GM19238 (cell line): ENCODE data around the gene ETF1.
"Not testable (repeated sequence)": the region's sequence is repeated elsewhere in the genome, so short reads cannot be mapped to it uniquely, and the experiment has no call there.

Experiments used
- DNase-seq: peaks from one replicate; pipeline ENCODE4 v3.0.0; 2011; ENCODE audit warnings: low spot score; ENCODE audit not compliant: insufficient read length

ETF1 gene

DNA sequence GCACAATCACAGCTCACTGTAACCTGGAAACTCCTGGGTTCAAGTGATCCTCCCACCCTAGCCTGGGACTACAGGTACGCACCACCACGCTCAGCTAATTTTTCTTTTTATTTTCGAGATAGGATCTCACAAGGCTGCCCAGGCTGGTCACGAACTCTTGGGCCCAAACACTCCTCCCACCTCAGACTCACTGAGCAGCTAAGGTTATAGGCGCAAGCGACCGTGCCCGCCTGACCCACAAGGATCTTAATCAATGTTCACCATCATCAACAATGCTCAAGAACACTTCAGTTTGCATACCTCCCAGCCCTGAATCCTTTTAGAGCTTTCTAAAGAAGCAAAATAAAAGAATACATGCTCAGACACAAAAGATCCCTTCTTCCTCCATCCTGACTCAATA lies 13.2 kb downstream of the ETF1 start:
- DNase-seq: no peak

GRCh38 chr5:138528744-138529469 lies 14.1 kb downstream of the ETF1 start:
- DNase-seq: no peak

DNA sequence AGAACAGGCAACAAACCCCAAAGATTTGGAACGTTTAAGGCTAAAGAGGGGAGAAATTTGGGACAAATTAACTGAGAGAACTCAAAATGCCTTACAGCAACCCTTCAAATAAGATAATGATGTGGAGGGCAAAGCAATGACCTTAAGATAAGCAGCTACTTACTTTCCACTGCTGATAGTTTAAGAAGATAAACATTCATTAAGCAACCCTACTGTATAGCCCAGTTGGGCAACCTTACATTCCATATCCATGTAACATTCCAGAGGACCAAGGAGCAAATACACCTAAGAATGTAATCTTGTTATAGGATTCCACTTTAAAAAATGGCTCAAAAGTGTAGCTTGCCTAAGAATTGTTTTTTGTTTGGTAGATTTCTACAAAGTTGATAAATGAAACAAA lies 14.8 kb downstream of the ETF1 start:
- DNase-seq: no peak

GRCh38 chr5:138527170-138527569 lies 15.9 kb downstream of the ETF1 start:
- DNase-seq: no peak

GRCh38 chr5:138523406-138523805 lies 19.6 kb downstream of the ETF1 start:
- DNase-seq: no peak

GRCh38 chr5:138520971-138521370 lies 22.1 kb downstream of the ETF1 start:
- no peak for DNase-seq

DNA sequence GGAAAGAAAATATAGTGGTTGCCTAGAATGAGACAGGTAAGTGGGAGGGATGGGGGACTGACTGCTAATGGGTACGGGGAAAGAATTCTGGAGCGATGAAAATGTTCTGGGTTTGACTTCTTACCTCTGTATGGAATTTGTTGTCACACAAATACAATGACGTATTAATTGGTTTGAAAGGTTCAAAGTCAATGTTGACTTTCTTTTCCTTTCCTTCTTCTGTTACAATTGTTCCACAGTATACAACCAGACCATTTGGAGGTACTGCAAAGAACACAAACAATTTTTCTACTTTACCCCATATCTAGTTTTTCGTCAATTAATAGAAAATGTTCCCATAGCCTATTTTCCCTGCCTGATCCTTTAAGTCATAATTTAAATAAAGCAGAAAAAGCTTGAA lies 25.6 kb downstream of the ETF1 start:
- DNase-seq: no peak

DNA sequence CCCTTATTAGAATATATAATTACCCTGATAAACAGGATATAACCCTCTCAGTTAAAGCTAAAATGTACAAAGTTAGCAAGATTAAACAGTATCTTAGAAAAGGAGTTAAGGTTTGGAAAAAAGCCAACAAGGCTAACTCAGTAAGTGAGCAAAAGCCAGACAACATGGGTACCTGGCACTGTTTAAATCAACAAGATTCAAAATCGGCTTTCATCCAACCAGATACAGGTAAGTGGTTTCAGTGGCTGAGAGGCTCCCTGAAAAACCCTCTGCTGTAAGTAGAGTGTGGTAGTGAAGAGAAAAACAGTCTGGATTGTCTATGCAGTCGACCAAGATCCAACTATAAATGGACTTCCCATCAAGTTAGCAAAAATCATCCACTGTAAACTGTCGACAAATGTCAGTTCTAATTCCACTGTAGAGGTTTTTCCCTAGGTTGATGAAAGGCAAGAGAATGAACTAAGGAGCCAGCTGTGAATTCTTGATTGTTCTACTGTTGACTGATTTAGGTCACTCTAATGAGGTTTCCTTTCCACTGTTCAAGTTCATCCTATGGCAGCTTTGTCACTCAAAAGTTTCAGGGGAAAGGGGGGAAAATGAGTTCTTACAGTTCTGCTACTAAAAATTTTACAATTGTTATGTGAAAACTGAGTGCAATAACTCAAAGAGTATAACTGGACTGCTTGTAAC lies 27.3 kb downstream of the ETF1 start:
- no peak for DNase-seq

DNA sequence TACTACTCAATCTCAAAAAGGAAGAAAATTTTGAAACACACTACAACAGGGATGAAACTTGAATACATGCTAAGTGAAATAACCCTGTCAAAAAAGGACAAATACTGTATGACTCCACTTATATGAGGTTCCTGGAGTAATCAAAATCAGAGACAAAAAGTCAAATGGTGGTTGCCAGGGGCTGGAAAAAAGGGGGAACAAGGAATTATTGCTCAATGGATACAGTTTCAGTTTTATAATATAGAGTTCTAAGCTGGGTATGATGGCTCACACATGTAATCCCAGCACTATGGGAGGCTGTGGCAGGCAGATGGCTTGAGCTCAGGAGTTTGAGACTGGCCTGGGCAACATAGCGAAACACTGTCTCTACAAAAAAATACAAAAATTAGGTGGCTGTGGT lies 29.0 kb downstream of the ETF1 start:
- DNase-seq: no peak

DNA sequence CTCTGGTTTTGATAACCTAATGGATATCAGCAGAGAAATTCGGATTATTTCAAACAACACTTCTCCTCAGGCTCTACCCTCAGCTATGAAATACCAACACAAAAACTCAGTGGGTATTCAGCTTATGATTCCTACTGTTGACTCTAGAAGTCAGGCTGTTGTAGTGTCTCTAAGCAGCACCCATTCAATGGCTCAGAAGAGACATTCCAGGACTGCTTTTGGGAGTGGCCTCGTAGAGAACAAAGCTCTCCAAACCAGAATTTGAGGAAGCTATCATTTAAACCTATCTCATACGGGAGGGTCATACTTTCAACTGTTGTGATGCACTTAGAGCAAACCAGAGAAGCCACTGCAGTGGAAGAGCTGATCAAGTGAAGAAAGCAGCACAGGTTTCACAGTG lies 34.1 kb downstream of the ETF1 start:
- DNase-seq: no peak

DNA sequence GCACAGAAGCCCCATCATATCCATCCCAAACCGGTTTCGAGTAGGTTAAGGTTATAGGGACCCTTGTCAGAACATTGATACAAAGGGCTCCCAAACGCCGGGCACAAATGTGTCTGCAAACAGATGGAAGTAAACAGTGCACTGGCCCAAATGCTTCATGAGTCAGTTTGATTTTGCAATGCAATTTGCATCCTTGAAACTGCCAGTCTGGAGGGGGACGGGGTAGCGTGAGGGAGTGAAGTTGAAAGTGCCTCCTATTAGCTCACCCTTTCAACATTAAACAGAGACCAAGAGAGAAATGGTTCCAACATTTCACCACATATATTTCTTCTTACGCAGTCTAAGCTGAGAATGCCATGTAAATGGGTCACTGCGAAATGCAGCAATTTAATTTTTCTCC lies 35.6 kb downstream of the ETF1 start:
- not testable (repeated sequence) for DNase-seq

DNA sequence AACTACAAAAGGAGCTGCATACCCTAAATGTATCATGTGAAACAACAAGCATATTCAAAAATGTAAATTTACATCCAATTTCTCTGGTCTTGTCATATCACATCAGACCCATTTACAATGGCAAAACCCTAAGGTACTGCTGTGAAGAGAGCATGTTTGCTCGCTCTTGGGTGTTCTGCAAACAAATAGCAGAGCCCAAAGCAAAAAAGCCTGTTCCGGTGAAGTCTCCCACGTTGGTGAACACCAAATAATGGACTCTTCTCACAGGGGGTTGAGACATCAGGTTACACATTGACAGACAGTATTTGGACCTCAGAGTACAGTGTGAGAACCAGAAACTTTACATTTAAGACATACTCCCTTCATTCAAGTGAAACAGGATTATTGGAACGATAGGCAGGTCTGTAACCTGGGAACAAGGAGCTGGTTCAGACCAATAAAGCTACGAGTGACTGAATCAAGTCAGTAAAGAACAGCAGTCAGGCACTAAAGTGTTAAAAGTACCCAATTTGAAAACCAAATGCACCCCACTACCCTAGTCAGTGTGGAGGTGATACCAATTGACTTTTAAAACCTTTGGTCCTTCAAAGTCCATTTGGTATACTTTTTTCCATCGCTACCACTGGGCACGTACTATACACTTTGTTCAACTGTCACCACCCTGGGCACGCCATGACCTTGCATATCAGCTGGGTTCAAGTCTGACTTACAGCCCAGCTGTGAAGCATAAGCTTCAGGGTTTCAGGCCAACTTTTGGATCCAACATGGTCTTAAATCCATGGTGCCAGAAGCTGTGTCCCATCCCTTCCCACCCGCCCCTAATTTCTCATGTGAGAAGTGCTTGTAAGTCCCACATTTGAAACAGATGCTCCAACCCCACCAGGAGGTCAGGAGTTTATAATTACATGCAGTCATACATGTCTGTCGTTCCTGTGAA lies 36.4 kb downstream of the ETF1 start:
- no peak for DNase-seq

DNA sequence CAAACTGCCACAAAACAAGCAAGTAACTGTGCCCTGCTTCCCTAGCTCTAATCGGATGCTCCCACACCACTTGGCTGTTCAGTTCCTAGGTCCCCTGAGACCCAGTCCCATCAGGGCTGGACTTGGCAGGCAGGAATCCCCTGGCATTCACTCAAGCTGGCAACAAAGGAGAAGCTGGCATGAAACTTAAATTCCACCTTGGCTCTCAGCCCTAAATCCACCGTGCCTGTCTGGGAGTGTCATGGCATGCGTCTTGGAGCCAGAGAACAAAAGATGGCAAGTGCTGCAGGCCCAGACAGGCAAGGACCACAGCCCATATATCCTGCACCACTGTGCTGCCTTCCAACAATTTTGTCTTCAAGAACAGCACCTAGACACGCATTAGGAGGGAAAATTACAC lies 38.2 kb downstream of the ETF1 start:
- DNase-seq: no peak

DNA sequence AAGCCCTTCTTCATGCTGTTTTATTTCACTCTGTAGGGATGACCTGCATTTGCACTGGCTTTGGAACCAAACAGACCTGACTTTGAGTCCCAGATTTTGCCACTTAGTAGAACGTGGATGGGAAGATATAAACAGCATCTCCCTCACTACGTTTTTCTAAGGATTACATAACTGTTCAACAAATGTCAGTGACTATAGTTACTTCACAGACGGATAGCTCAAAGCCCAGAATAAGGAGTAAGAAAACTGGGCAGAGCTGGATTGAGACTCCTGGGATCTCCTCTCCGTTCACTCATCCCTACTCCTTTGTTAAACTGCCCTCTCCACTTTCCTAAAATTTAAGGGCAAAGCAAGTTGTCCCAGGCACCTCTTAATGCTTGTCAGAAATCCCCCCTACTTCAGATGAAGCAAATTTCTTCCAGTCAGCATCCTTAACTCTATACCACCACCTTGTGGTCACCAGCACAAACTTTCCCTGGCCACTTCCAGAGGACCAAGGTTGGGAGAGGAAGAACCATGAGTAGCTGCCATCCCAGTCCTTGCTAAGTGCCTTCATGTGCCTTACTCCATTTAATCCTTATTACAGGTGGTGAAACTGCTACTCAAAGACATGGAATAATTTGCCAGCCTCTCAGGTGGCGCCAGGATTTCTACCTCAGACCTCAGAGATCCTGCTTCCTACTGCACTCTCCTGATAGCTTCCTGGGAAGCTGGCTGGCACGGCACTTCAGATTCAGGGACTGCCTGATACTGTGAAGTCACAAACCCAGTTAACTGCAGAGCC lies 39.4 kb downstream of the ETF1 start:
- peak; percentile 38 for DNase-seq

- DNase-seq: no peak
Observed at GRCh38 chr5:138502521-138502920, 40.5 kb downstream of the ETF1 start.

- DNase-seq: no peak
Observed at GRCh38 chr5:138502121-138502520, 40.9 kb downstream of the ETF1 start.

GRCh38 chr5:138498376-138498775 lies 44.7 kb downstream of the ETF1 start:
- DNase-seq: no peak

- no peak for DNase-seq
Observed at GRCh38 chr5:138495351-138495750, 47.7 kb downstream of the ETF1 start.

- DNase-seq: no peak
Observed at GRCh38 chr5:138492560-138493045, 50.4 kb downstream of the ETF1 start.

- peak; percentile 89 for DNase-seq
Observed at GRCh38 chr5:138491669-138492559, 51.1 kb downstream of the ETF1 start.
